DND-41 (cell line): ENCODE measurements around the gene PINK1.

ENCODE experiments used
- EZH2 ChIP-seq: IDR thresholded peaks from 3 replicates; pipeline ENCODE4 v1.6.1; 2012; ENCODE audit warnings: borderline replicate concordance, low read depth, mild to moderate bottlenecking, moderate library complexity, low read length, inconsistent platforms; ENCODE audit not compliant: severe bottlenecking
- TF ChIP-seq, protein P1 (sequence below): IDR thresholded peaks from 2 replicates; pipeline ENCODE4 v1.5.1; 2012; ENCODE audit warnings: borderline replicate concordance, low read length, moderate library complexity, mild to moderate bottlenecking; ENCODE audit not compliant: poor library complexity, severe bottlenecking; ENCODE audit errors: extremely low read depth

DNA sequence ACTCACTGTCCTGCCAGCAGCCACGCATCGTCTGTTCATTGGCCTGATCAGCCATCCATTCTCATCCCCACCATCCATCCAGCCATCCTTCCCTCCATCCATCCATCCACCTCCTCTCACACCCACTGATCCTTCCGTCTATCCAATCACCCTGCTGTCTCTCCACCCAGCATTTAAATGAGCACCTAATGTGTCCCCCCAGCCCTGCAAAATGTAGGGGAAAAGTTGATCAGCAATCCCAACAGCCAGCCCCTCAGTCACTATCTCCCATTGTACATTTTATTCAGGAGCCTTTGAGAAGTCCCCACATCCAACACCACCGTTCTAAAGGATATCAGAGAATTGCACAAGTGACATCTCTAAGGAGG lies 39.0 kb downstream of the PINK1 start:
- TF ChIP-seq, protein P1, sequence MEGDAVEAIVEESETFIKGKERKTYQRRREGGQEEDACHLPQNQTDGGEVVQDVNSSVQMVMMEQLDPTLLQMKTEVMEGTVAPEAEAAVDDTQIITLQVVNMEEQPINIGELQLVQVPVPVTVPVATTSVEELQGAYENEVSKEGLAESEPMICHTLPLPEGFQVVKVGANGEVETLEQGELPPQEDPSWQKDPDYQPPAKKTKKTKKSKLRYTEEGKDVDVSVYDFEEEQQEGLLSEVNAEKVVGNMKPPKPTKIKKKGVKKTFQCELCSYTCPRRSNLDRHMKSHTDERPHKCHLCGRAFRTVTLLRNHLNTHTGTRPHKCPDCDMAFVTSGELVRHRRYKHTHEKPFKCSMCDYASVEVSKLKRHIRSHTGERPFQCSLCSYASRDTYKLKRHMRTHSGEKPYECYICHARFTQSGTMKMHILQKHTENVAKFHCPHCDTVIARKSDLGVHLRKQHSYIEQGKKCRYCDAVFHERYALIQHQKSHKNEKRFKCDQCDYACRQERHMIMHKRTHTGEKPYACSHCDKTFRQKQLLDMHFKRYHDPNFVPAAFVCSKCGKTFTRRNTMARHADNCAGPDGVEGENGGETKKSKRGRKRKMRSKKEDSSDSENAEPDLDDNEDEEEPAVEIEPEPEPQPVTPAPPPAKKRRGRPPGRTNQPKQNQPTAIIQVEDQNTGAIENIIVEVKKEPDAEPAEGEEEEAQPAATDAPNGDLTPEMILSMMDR, result no peak
- no peak for TF ChIP-seq EZH2
